ENCODE data around the gene SIX2.

SIX2 gene

GRCh38 chr2:44975571-44976450 lies 33.4 kb downstream of the SIX2 start:
- H3K9ac ChIP-seq (ENCODE audit: low read depth, low read length) = peak overlapping the region; percentile 45; the same call in 1 of the 2 replicates

DNA sequence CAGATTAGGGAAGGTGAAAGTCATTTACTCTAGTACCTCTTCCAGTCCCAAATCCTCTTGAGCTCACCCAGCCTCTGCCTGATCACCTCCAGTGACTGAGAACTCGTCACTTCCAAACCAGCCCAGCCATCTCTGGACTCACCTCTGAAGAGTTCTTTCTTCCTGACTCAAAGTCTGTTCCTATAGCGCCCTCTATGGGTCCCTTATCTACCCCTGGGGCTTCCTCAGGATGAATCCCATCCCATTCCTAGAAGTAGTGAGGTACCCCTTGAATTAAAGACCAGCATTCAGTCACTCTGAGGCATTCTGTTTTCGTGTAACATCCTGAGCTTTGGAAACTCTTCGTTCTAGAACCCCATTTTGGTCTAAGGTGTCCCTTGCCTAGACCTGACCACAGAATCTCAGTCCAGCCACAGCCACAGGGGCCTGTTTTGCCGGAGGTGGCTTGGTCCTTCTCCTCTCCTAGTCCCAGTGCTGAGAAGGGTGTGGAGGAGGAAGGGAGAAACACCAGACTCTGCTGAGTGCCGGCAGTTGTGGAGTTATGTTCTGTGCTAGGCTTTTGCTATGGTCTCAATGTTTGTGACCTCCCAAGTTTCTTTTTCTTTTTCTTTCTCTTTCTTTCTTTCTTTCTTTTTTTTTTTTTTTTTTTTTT lies 35.1 kb downstream of the SIX2 start:
- Histone ChIP-seq H3K9me3 (ENCODE audit: control insufficient read depth, insufficient read depth, low read length) (no peaks in the 10 kb centered on the region), H3K9ac (ENCODE audit: low read depth, low read length) (no peak overlapping the region), H3K36me3 (ENCODE audit: insufficient read depth, low read length) (no peaks in the 10 kb centered on the region), H3K4me1 (ENCODE audit: insufficient read depth, low read length) (peaks cover 7% of the 10 kb centered on the region; the same call in 1 of the 2 replicates)

More at GRCh38 chr2:44975571-44976450, 33.4 kb downstream of the SIX2 start:
- Histone ChIP-seq H3K4me1 (ENCODE audit: insufficient read depth, low read length) (peaks cover 10% of the 10 kb centered on the region), H3K36me3 (ENCODE audit: insufficient read depth, low read length) (no peaks in the 10 kb centered on the region), H3K9me3 (ENCODE audit: control insufficient read depth, insufficient read depth, low read length) (no peaks in the 10 kb centered on the region)

- Histone ChIP-seq H3K4me1 (ENCODE audit: insufficient read depth, low read length) (peaks cover 7% of the 10 kb centered on the region; the same call in 1 of the 2 replicates), H3K9ac (ENCODE audit: low read depth, low read length) (no peak overlapping the region; the same call in 1 of the 2 replicates), H3K9me3 (ENCODE audit: control insufficient read depth, insufficient read depth, low read length) (no peaks in the 10 kb centered on the region), H3K36me3 (ENCODE audit: insufficient read depth, low read length) (no peaks in the 10 kb centered on the region)
Observed at GRCh38 chr2:44972771-44973535, 36.3 kb downstream of the SIX2 start.

GRCh38 chr2:44970846-44971450 lies 38.3 kb downstream of the SIX2 start:
- Histone ChIP-seq H3K9ac (ENCODE audit: low read depth, low read length) (no peak overlapping the region), H3K9me3 (ENCODE audit: control insufficient read depth, insufficient read depth, low read length) (no peaks in the 10 kb centered on the region), H3K4me1 (ENCODE audit: insufficient read depth, low read length) (peaks cover 7% of the 10 kb centered on the region; the same call in 1 of the 2 replicates), H3K36me3 (ENCODE audit: insufficient read depth, low read length) (no peaks in the 10 kb centered on the region)

GRCh38 chr2:44969936-44970335 lies 39.3 kb downstream of the SIX2 start:
- Histone ChIP-seq H3K9me3 (ENCODE audit: control insufficient read depth, insufficient read depth, low read length) (no peaks in the 10 kb centered on the region), H3K36me3 (ENCODE audit: insufficient read depth, low read length) (no peaks in the 10 kb centered on the region), H3K4me1 (ENCODE audit: insufficient read depth, low read length) (peaks cover 7% of the 10 kb centered on the region; the same call in 1 of the 2 replicates), H3K9ac (ENCODE audit: low read depth, low read length) (no peak overlapping the region)

DNA sequence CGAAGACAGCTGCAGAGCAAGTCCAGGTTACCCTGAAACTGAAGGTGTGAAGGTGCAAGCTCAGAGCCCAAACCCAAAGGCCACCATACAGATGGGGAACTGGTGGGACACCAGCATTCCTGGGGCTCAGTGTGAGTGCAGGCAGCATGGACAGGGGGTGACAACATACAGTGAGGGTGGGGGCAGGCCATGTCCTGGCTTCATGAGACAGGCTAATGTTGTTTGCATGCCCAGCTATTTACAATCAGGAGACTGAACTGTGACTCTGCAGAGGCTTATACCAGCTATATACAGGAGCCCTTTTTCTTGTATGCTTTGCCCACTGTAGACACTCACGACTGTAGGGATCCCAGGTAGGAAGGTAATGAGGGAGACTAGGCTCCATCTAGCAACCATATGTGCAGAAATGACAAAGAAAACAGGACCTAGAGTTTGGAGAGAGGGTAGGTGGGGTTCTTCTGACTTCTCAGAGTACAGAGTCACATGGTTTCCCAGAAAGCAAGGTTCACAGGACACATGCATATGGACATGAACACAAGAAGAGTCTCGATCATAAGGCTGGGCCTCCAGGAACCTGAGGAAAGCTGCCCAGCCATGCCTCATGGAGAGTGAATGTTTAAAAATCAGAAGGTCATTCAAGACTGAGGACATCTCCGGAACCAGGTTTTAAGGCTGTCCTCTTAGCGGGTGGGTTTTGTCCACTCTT lies 41.4 kb downstream of the SIX2 start:
- H3K9me3 ChIP-seq (ENCODE audit: control insufficient read depth, insufficient read depth, low read length) = no peaks in the 10 kb centered on the region
- peaks cover 1% of the 10 kb centered on the region; the same call in 1 of the 2 replicates for H3K4me1 ChIP-seq (ENCODE audit: insufficient read depth, low read length)
- no peaks in the 10 kb centered on the region for H3K36me3 ChIP-seq (ENCODE audit: insufficient read depth, low read length)
- H3K9ac ChIP-seq (ENCODE audit: low read depth, low read length) = no peak overlapping the region

- H3K4me1 ChIP-seq (ENCODE audit: insufficient read depth, low read length) = no peaks in the 10 kb centered on the region
- no peaks in the 10 kb centered on the region for H3K36me3 ChIP-seq (ENCODE audit: insufficient read depth, low read length)
Observed at GRCh38 chr2:44967056-44967455, 42.2 kb downstream of the SIX2 start.

GRCh38 chr2:44965684-44966083 lies 43.6 kb downstream of the SIX2 start:
- no peak overlapping the region for H3K9ac ChIP-seq (ENCODE audit: low read depth, low read length)
- no peaks in the 10 kb centered on the region for H3K4me1 ChIP-seq (ENCODE audit: insufficient read depth, low read length)
- no peaks in the 10 kb centered on the region for H3K9me3 ChIP-seq (ENCODE audit: control insufficient read depth, insufficient read depth, low read length)
- H3K36me3 ChIP-seq (ENCODE audit: insufficient read depth, low read length) = no peaks in the 10 kb centered on the region

More at GRCh38 chr2:44967056-44967455, 42.2 kb downstream of the SIX2 start:
- Histone ChIP-seq H3K9me3 (ENCODE audit: control insufficient read depth, insufficient read depth, low read length) (no peaks in the 10 kb centered on the region), H3K9ac (ENCODE audit: low read depth, low read length) (no peak overlapping the region)

- H3K4me1 ChIP-seq (ENCODE audit: insufficient read depth, low read length) = no peaks in the 10 kb centered on the region
- H3K9me3 ChIP-seq (ENCODE audit: control insufficient read depth, insufficient read depth, low read length) = no peaks in the 10 kb centered on the region
- no peaks in the 10 kb centered on the region for H3K36me3 ChIP-seq (ENCODE audit: insufficient read depth, low read length)
- H3K9ac ChIP-seq (ENCODE audit: low read depth, low read length) = no peak overlapping the region; the same call in 1 of the 2 replicates
Observed at GRCh38 chr2:44964752-44965236, 44.5 kb downstream of the SIX2 start.

DNA sequence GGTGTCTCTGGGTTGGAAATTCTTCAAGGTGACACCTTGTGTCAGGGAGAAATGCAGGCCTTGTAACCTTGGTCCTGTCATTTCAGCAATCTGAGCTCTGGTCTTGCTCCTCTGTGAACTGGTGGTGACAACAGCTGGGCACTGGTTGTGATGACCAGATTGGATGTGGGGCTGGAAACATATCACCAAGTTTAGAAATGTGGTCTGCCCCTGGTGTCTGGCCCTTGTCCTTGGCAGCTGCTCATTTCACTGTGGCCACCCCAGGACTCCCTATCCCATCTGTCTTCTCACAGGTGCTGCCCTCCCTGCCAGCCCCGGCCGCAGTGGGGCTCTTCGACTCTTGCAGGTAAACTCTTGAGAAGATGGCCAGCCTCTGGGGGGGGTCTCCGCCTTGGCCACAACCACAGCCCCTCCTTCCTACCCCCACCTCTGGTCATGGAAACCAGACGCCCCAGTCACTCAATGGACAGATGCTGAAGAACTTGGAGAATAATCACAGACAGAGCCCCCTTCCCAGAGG lies 47.0 kb downstream of the SIX2 start:
- Histone ChIP-seq H3K9ac (ENCODE audit: low read depth, low read length) (no peak overlapping the region), H3K4me1 (ENCODE audit: insufficient read depth, low read length) (no peaks in the 10 kb centered on the region; the same call in 1 of the 2 replicates), H3K9me3 (ENCODE audit: control insufficient read depth, insufficient read depth, low read length) (no peaks in the 10 kb centered on the region), H3K36me3 (ENCODE audit: insufficient read depth, low read length) (no peaks in the 10 kb centered on the region)

GRCh38 chr2:44960871-44961270 lies 48.4 kb downstream of the SIX2 start:
- H3K36me3 ChIP-seq (ENCODE audit: insufficient read depth, low read length) = no peaks in the 10 kb centered on the region
- H3K9ac ChIP-seq (ENCODE audit: low read depth, low read length) = no peak overlapping the region
- peaks cover 11% of the 10 kb centered on the region; the same call in 1 of the 2 replicates for H3K4me1 ChIP-seq (ENCODE audit: insufficient read depth, low read length)
- H3K9me3 ChIP-seq (ENCODE audit: control insufficient read depth, insufficient read depth, low read length) = no peaks in the 10 kb centered on the region

GRCh38 chr2:44959855-44960254 lies 49.4 kb downstream of the SIX2 start:
- Histone ChIP-seq H3K36me3 (ENCODE audit: insufficient read depth, low read length) (no peaks in the 10 kb centered on the region), H3K4me1 (ENCODE audit: insufficient read depth, low read length) (peaks cover 18% of the 10 kb centered on the region; the same call in 1 of the 2 replicates)

DNA sequence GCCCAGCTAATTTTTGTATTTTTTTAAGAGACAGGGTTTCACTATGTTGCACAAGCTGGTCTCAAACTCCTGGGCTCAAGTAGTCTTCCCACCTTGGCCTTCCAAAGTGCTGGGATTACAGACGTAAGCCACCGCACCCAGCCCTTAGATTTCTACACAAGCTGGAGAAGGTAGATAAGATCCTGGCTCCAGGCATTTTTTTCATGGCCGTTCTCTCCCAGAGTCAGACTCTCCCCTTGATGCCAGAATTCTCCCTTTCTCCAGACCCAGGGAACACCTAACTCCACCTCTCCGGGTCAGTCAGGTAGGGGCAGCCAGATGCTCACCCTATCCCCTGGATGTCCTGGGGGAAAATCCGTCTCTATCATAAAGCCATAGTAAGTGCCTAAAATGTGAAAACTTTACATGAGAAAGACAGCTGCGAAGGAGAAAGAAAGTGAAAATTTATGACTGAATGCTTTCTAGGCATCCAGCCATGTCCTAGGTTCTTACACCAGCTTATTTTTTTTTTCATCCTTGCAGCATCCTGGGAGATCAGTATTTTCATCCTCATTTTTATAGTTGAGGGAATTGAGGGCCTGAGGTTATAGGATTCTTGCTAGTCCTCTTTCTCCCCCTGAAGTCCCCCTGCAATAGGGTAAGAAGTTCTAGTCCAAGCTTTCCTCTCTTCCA lies 51.5 kb downstream of the SIX2 start:
- Histone ChIP-seq H3K4me1 (ENCODE audit: insufficient read depth, low read length) (peaks cover 18% of the 10 kb centered on the region; the same call in 1 of the 2 replicates), H3K9ac (ENCODE audit: low read depth, low read length) (no peak overlapping the region), H3K9me3 (ENCODE audit: control insufficient read depth, insufficient read depth, low read length) (no peaks in the 10 kb centered on the region), H3K36me3 (ENCODE audit: insufficient read depth, low read length) (no peaks in the 10 kb centered on the region)

More at GRCh38 chr2:44959855-44960254, 49.4 kb downstream of the SIX2 start:
- no peaks in the 10 kb centered on the region for H3K9me3 ChIP-seq (ENCODE audit: control insufficient read depth, insufficient read depth, low read length)
- H3K9ac ChIP-seq (ENCODE audit: low read depth, low read length) = no peak overlapping the region
